ENCODE results near the gene OR4D11. TPM values are rescaled to one million over a fixed set of nuclear protein-coding genes. Genes with fewer than 3 reads are reported as not detected.

Gene OR4D11
- total and polyA plus RNA-seq, 7 donors: not detected

DNA sequence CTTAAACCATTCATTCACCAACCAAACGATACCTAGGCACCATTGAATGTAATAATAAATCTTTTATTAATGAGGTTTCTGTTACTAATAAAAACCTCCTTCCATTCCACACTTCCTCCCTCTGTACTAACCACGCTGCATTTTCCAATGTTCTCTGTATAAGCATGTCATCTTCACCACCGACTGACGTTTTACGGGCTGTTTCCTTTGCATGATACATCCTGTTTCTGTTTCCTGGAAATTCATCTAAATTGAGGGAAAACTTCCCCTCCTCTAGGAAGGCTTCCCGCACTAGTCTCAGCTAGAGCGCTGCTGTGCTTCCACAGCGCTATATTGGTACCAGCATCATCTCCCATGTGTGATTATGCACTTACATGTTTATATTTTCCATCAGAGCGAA lies 28.2 kb upstream of the OR4D11 start:
- intact Hi-C loops (cut with DNase I): no loop called here
- TF ChIP-seq, protein P1, sequence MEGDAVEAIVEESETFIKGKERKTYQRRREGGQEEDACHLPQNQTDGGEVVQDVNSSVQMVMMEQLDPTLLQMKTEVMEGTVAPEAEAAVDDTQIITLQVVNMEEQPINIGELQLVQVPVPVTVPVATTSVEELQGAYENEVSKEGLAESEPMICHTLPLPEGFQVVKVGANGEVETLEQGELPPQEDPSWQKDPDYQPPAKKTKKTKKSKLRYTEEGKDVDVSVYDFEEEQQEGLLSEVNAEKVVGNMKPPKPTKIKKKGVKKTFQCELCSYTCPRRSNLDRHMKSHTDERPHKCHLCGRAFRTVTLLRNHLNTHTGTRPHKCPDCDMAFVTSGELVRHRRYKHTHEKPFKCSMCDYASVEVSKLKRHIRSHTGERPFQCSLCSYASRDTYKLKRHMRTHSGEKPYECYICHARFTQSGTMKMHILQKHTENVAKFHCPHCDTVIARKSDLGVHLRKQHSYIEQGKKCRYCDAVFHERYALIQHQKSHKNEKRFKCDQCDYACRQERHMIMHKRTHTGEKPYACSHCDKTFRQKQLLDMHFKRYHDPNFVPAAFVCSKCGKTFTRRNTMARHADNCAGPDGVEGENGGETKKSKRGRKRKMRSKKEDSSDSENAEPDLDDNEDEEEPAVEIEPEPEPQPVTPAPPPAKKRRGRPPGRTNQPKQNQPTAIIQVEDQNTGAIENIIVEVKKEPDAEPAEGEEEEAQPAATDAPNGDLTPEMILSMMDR (IDR thresholded peaks at IDR 0.05): no peak
- no peaks in the 10 kb centered on the region for H3K4me1 ChIP-seq
- H3K9me3 ChIP-seq: no peaks in the 10 kb centered on the region
- DNase-seq (no peak), ATAC-seq (no peak)
- no peak overlapping the region for H3K4me3 ChIP-seq
- 58 to 63% (median 61%) methylated on average over 9 of the region's 9 CpGs for WGBS, 3 donors
- H3K27ac ChIP-seq: no peak overlapping the region
- H3K27me3 ChIP-seq (ENCODE audit: insufficient read depth in 3 of 3, low read length in 2 of 3): peaks cover 0 to 2% (median 0%) of the 10 kb centered on the region in 3 donors
- no peaks in the 10 kb centered on the region for H3K36me3 ChIP-seq (ENCODE audit: insufficient read depth in 1 of 2, low read depth in 1 of 2)

DNA sequence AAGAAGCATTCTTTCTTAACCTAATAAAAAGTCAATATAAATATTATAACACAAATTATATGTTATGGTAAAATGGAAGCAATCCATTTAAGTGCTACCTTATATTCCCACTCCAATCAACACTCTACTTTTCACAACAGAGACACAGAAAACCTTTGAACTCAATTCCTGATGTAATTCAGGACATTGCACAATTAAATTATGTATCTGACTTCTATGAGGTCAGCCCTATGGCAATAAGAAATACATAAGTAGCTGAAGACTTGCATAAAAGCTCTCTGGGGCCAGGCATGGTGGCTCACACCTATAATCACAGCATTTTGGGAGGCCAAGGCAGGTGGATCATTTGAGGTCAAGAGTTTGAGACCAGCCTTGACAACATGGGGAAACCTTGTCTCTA lies 23.5 kb upstream of the OR4D11 start:
- H3K4me1 ChIP-seq: no peaks in the 10 kb centered on the region
- no peaks in the 10 kb centered on the region for H3K9me3 ChIP-seq
- DNase-seq (no peak), ATAC-seq (no peak)
- TF ChIP-seq, protein P1 (IDR thresholded peaks at IDR 0.05): no peak
- no peak overlapping the region for H3K4me3 ChIP-seq
- intact Hi-C loops (cut with DNase I): no loop called here
- H3K36me3 ChIP-seq (ENCODE audit: insufficient read depth in 1 of 2, low read depth in 1 of 2): no peaks in the 10 kb centered on the region
- H3K27ac ChIP-seq: no peak overlapping the region
- H3K27me3 ChIP-seq (ENCODE audit: insufficient read depth in 3 of 3, low read length in 2 of 3): peaks cover 0 to 2% (median 0%) of the 10 kb centered on the region in 3 donors

DNA sequence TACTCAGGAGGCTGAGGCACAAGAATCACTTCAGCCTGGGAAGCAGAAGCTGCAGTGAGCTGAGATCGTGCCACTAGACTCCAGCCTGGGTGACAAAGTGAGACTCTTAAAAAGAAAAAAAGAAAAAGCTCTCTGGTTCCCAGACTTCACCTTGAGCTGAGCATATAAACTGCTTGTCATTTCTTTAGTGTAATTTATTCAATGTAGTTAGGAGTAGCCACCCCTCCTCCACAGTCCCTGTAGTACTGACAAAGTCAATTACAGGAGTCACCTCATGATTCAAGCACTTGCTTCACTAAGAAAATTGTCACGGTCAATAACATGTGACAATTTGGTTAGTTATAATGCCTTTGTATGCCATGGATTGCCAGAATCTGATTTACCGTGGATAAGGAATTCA lies 23.0 kb upstream of the OR4D11 start:
- 35 to 47% (median 38%) methylated on average over 3 of the region's 3 CpGs for WGBS, 3 donors

DNA sequence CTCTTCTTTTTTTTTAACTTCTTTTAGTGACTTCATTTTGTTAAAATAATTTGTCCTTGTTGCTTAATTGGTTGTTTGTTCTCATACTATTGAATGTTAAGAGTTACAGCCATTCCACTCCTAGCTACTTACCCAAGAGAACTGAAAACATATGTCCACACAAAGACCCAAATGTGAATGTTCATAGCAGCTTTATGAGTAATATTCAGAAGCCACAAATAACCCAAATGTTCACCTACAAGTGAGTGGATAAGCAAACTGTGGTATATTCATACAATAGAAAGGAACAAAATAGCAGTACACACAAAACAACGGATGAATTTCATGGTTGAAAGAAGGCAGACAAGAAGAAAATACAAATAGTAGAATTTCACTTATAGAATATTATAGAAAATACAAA lies 1.4 kb upstream of the OR4D11 start:
- 27 to 94% (median 43%) methylated on average over 1 of the region's 1 CpG for WGBS, 3 donors

More for the DNA sequence above, 23.0 kb upstream of the OR4D11 start:
- H3K4me3 ChIP-seq: no peak overlapping the region
- ATAC-seq: no peak
- TF ChIP-seq, protein P1 (IDR thresholded peaks at IDR 0.05): no peak
- H3K4me1 ChIP-seq: no peaks in the 10 kb centered on the region
- no peak overlapping the region for H3K27ac ChIP-seq
- H3K27me3 ChIP-seq (ENCODE audit: insufficient read depth in 3 of 3, low read length in 2 of 3): peaks cover 0 to 2% (median 0%) of the 10 kb centered on the region in 3 donors
- H3K9me3 ChIP-seq: no peaks in the 10 kb centered on the region
- no peaks in the 10 kb centered on the region for H3K36me3 ChIP-seq (ENCODE audit: insufficient read depth in 1 of 2, low read depth in 1 of 2)
- intact Hi-C loops (cut with DNase I): no loop called here
- DNase-seq: no peak

More for the DNA sequence above, 1.4 kb upstream of the OR4D11 start:
- H3K36me3 ChIP-seq (ENCODE audit: insufficient read depth in 1 of 2, low read depth in 1 of 2): no peaks in the 10 kb centered on the region
- intact Hi-C loops (cut with DNase I): no loop called here
- H3K27ac ChIP-seq: no peak overlapping the region
- no peaks in the 10 kb centered on the region for H3K9me3 ChIP-seq
- no peak overlapping the region for H3K4me3 ChIP-seq
- H3K4me1 ChIP-seq: no peaks in the 10 kb centered on the region
- TF ChIP-seq, protein P1 (IDR thresholded peaks at IDR 0.05): no peak
- ATAC-seq (no peak), DNase-seq (no peak)
- H3K27me3 ChIP-seq (ENCODE audit: insufficient read depth in 3 of 3, low read length in 2 of 3): no peaks in the 10 kb centered on the region

Data from psoas muscle (tissue), 8 donors.